Measurements from ENCODE around the gene PSME1.

The PSME1 gene

DNA sequence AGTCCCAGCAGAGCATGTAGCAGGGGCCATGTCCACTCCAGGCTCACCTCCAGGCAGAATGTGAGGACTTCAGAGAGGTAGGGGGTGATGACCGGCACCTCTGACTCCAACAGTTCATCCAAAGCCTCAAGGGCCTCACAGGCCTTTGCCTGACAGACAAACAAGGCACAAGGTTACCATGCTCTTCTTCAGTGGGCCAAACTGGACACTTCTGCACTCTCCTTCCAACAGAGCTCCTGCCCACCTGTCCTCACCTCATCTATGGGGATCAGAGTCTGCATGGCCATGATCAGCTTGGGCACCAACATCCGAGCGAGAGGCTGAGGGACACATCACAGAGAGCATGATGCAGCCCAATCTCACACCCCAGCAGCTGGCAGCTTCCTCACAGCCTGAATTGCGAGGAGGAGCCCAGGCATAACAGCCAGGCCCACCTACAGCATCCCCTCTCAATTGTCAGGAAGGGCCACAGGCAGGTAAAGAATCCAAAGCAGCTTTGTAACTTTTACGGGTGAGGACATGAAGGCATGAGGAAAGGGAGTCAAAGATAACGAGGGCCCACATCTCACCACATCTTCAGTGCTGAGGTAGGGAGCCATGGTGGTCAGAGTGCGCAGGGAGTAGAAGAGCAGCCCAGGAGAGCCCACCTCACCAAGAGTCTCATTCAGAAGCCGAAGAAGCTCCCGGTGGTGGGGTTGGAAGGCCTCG is 51.0 kb downstream of the PSME1 start:
- TF ChIP-seq, protein P1, sequence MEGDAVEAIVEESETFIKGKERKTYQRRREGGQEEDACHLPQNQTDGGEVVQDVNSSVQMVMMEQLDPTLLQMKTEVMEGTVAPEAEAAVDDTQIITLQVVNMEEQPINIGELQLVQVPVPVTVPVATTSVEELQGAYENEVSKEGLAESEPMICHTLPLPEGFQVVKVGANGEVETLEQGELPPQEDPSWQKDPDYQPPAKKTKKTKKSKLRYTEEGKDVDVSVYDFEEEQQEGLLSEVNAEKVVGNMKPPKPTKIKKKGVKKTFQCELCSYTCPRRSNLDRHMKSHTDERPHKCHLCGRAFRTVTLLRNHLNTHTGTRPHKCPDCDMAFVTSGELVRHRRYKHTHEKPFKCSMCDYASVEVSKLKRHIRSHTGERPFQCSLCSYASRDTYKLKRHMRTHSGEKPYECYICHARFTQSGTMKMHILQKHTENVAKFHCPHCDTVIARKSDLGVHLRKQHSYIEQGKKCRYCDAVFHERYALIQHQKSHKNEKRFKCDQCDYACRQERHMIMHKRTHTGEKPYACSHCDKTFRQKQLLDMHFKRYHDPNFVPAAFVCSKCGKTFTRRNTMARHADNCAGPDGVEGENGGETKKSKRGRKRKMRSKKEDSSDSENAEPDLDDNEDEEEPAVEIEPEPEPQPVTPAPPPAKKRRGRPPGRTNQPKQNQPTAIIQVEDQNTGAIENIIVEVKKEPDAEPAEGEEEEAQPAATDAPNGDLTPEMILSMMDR (conservative IDR thresholded peaks at IDR 0.05; ENCODE audit: low read depth, low read length) = no peak
- Histone ChIP-seq H3K27me3 (ENCODE audit: insufficient read depth, low read depth) (no peaks in the 10 kb centered on the region), H3K79me2 (ENCODE audit: insufficient read depth, low read depth) (peaks cover 7% of the 10 kb centered on the region; the same call in 1 of the 2 replicates), H3K4me2 (peak overlapping the region; percentile 60; the same call in 1 of the 2 replicates), H3K27ac (no peak overlapping the region), H2AFZ (ENCODE audit: low read depth) (no peak overlapping the region), H3K4me1 (ENCODE audit: low read depth, poor library complexity, severe bottlenecking) (peaks cover 14% of the 10 kb centered on the region), H3K9ac (no peak overlapping the region), H4K20me1 (ENCODE audit: insufficient read depth) (no peaks in the 10 kb centered on the region), H3K36me3 (ENCODE audit: insufficient read depth) (no peaks in the 10 kb centered on the region), H3K4me3 (IDR thresholded peaks at IDR 0.05; ENCODE audit: insufficient read depth, low read depth, low read length) (no peak overlapping the region)

DNA sequence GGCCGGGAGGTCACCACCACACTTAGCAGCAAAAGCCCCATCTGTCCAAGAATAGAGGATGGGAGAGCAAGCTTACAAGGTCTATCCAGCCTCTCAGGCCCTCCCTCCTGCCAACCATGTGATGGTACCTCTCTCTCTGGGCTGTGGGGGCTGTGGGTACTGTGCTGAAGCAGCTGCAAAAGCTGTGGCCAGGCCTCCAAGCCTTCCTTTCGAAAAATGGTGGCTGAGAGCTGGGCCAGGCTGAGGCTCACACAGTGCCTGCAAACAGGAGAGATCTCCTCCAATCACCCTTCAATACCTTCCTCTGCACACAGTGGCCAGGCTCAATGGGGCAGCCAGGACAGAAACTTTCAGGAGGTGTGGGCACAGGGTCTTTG is 51.5 kb downstream of the PSME1 start:
- peaks cover 14% of the 10 kb centered on the region for H3K4me1 ChIP-seq (ENCODE audit: low read depth, poor library complexity, severe bottlenecking)
- no peaks in the 10 kb centered on the region for H3K27me3 ChIP-seq (ENCODE audit: insufficient read depth, low read depth)
- H3K4me2 ChIP-seq = peak overlapping the region; percentile 60; the same call in 1 of the 2 replicates
- H3K36me3 ChIP-seq (ENCODE audit: insufficient read depth) = no peaks in the 10 kb centered on the region
- H3K79me2 ChIP-seq (ENCODE audit: insufficient read depth, low read depth) = peaks cover 7% of the 10 kb centered on the region; the same call in 1 of the 2 replicates
- TF ChIP-seq, protein P1 (conservative IDR thresholded peaks at IDR 0.05; ENCODE audit: low read depth, low read length) = no peak
- no peak overlapping the region for H2AFZ ChIP-seq (ENCODE audit: low read depth)
- H3K9ac ChIP-seq = peak overlapping the region; percentile 67; the same call in 1 of the 2 replicates
- peak overlapping the region; percentile 70; the same call in 1 of the 2 replicates for H3K27ac ChIP-seq
- H4K20me1 ChIP-seq (ENCODE audit: insufficient read depth) = no peaks in the 10 kb centered on the region
- no peak overlapping the region for H3K4me3 ChIP-seq (IDR thresholded peaks at IDR 0.05; ENCODE audit: insufficient read depth, low read depth, low read length)
